Measurements from ENCODE around the gene PTPRU.

GRCh38 chr1:29285771-29286170 is 49.4 kb downstream of the PTPRU start:
- TF ChIP-seq CTCF (conservative IDR thresholded peaks at IDR 0.05; ENCODE audit: low read length) (no peak), EZH2phosphoT487 (IDR thresholded peaks at IDR 0.05; ENCODE audit: borderline replicate concordance) (no peak)

All from Loucy (cell line).